Muscle layer of duodenum (tissue), 2 donors: Measurements from ENCODE around the gene TBRG1.

ENCODE experiments used
- H3K27ac ChIP-seq: one replicate; pipeline ENCODE4 v1.7.0; 2013; ENCODE audit warnings: mild to moderate bottlenecking, low read length
- H3K27me3 ChIP-seq: one replicate; pipeline ENCODE4 v1.7.0; 2013; ENCODE audit warnings: low read depth, mild to moderate bottlenecking, control low read depth, low read length
- H3K36me3 ChIP-seq, 2 donors: one replicate each; pipeline ENCODE4 v1.7.0; 2013; ENCODE audit warnings: low read length in 2 of 2, control low read depth in 1 of 2, mild to moderate bottlenecking in 1 of 2; ENCODE audit not compliant: insufficient read depth in 2 of 2, control insufficient read depth in 1 of 2
- H3K4me1 ChIP-seq, 2 donors: one replicate each; pipeline ENCODE4 v1.7.0; 2013; ENCODE audit warnings: low read length in 2 of 2, mild to moderate bottlenecking in 2 of 2, control low read depth in 1 of 2, moderate library complexity in 1 of 2; ENCODE audit not compliant: insufficient read depth in 2 of 2, control insufficient read depth in 1 of 2
- H3K4me3 ChIP-seq, 2 donors: one replicate each; pipeline ENCODE4 v1.7.0; 2013; ENCODE audit warnings: low read length in 2 of 2, low read depth in 1 of 2, mild to moderate bottlenecking in 1 of 2
- H3K9me3 ChIP-seq, 2 donors: one replicate each; pipeline ENCODE4 v1.7.0; 2013; ENCODE audit warnings: low read length in 2 of 2, control low read depth in 1 of 2, mild to moderate bottlenecking in 1 of 2; ENCODE audit not compliant: control insufficient read depth in 1 of 2
- donor health status: healthy.

The TBRG1 gene

GRCh38 chr11:124667601-124668000 is 44.9 kb downstream of the TBRG1 start:
- H3K4me3 ChIP-seq, result no peak overlapping the region
- H3K27ac ChIP-seq, result no peak overlapping the region
- H3K4me1 ChIP-seq, result peaks cover 0 to 3% of the 10 kb centered on the region in 2 donors
- H3K9me3 ChIP-seq, result no peaks in the 10 kb centered on the region
- no peaks in the 10 kb centered on the region for H3K27me3 ChIP-seq
- H3K36me3 ChIP-seq, result peaks cover 9 to 12% of the 10 kb centered on the region in 2 donors

DNA sequence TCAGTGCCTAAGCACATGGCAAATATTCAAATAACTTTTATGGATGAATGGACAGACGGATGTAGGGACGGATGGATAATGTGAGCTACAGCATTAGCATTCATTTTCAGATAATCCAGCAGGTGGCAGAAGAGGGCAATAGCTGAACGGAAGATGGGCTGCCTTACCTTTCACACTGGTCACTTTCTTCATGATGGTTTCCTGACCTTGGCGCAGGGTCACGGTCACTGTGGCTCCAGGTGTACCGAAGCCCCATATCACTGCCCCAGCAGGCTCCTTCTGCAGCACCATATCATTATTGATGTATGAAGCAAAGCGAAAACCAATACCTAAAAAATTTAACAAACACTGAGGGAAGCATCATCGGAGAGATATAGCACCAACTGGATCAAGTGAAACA is 46.5 kb downstream of the TBRG1 start:
- Histone ChIP-seq H3K4me3 (no peak overlapping the region), H3K9me3 (no peaks in the 10 kb centered on the region), H3K36me3 (peaks cover 5 to 9% of the 10 kb centered on the region in 2 donors), H3K27ac (no peak overlapping the region), H3K27me3 (no peaks in the 10 kb centered on the region), H3K4me1 (peaks cover 0 to 6% of the 10 kb centered on the region in 2 donors)

DNA sequence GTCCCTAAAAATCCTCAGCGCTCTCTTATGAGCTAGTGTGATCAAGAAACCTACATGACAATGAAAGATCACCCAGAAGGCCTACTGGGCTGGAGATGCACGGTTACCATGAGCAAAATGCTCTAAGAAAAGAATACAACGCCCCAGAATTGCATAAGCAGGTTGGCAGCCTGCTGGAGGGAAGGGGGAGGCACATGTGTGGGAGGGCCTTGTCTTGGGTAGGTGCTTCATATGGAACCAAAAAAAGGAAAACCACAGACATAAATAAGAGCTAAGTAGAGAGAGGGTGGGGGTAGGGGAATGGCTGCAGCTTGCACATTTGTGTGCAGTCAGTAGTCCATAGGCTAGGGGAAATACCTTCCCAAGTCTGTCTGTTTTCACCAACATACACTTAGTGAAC is 48.1 kb downstream of the TBRG1 start:
- Histone ChIP-seq H3K27me3 (no peaks in the 10 kb centered on the region), H3K9me3 (no peaks in the 10 kb centered on the region), H3K4me1 (peaks cover 0 to 6% of the 10 kb centered on the region in 2 donors), H3K36me3 (peaks cover 5 to 7% of the 10 kb centered on the region in 2 donors), H3K27ac (no peak overlapping the region), H3K4me3 (no peak overlapping the region)

DNA sequence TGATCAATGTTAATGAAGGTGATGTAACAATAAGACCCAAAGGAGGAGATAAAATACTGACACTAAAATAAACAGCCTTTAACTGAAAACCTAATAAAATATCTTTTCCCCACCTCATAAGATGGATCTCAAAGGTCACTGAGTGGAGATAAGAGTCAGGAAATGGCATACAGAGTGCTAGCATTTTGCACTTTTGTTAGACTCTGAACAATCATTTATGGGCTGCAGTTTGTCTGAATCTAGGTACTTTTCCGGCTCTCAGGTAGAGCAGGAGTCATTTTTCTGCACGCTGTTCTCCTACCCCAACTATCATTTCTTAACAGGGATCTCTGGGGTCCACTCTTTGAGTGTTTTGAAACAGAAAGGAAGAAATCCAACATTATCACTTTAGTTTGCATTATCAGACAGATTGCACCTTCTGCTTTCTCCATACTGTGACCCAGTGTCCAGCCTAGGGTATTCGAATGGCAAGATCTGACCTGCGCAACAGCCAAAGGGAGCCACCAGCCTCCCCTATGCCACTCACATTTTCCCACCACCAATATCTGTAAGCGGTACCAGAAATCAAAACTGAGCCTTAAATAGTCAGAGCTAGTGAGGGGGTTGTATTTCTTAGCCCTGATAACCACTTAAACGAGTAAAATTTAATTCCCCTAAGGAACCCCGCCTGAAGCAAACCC is 50.0 kb downstream of the TBRG1 start:
- Histone ChIP-seq H3K4me1 (peaks cover 0 to 6% of the 10 kb centered on the region in 2 donors), H3K27me3 (no peaks in the 10 kb centered on the region), H3K27ac (peak overlapping the region; percentile 88), H3K9me3 (no peaks in the 10 kb centered on the region), H3K36me3 (peaks cover 0 to 5% of the 10 kb centered on the region in 2 donors), H3K4me3 (peak overlapping the region; percentile 75 to 81)

DNA sequence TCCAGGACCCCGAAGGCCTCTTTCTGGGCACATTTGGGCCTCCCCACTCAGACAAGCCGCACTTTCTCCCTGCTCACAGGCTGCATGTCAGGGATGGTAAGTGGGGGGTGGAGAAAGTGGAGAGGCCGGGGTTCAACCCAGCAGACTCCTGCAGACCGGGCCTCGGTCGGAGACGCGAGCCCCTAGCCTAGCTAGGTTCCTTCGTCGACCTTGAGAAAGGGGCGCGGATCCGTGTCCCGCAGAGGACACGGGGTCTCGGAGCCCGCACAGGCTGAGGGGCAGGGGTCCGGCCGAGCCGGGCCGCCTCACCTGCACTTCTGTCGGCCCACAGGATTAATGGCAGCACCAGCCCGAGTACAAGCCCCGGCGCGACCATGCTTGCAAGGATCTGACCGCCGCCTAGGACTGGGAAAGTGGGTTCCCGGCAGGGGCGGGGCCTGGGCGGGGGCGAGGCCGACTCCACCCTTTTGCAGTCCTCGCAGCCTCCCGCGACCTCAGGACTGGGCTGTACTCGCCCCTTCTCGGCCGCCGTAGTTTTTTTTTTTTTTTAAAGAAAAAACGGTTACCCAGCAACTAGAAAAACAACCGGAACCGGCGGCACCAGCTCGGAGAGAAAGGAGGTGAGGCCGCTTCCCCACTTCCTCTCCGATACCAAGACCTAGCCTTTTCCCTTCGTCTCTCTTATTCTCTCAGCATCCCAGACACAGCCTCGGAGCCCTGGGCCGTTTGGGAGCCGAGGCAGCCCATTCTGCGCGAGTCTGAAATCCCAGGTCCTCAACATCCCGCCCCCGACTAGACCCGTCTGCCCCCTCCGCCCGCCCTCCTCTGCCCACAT is 50.9 kb downstream of the TBRG1 start, which contains the start of the genes SIAE and SPA17:
SIAE (minus strand) TSS at position 407 of the 835 bp plus-strand sequence; CDS start at position 376, 31 bp downstream.
SPA17 (plus strand) TSS at position 572 of the 835 bp plus-strand sequence. CDS start 1,361 bp downstream, outside the sequence.
- Histone ChIP-seq H3K4me1 (peaks cover 0 to 6% of the 10 kb centered on the region in 2 donors), H3K4me3 (peak within 1 kb of the TSS; percentile 75 to 81), H3K27ac (peak within 1 kb of the TSS; percentile 88), H3K36me3 (no peaks in the 10 kb centered on the region), H3K9me3 (no peaks in the 10 kb centered on the region), H3K27me3 (no peaks in the 10 kb centered on the region)

- Histone ChIP-seq H3K27me3 (no peaks in the 10 kb centered on the region), H3K9me3 (no peaks in the 10 kb centered on the region), H3K27ac (no peak overlapping the region), H3K4me3 (peak overlapping the region; percentile 75 to 81), H3K4me1 (peaks cover 0 to 6% of the 10 kb centered on the region in 2 donors), H3K36me3 (no peaks in the 10 kb centered on the region)
Observed at GRCh38 chr11:124674168-124674517, 51.5 kb downstream of the TBRG1 start.

GRCh38 chr11:124674571-124674970 is 51.9 kb downstream of the TBRG1 start:
- Histone ChIP-seq H3K4me3 (peak overlapping the region; percentile 75 to 81), H3K9me3 (no peaks in the 10 kb centered on the region), H3K27ac (no peak overlapping the region), H3K4me1 (peaks cover 0 to 6% of the 10 kb centered on the region in 2 donors), H3K36me3 (no peaks in the 10 kb centered on the region), H3K27me3 (no peaks in the 10 kb centered on the region)

GRCh38 chr11:124676386-124676785 is 53.7 kb downstream of the TBRG1 start:
- no peak overlapping the region for H3K4me3 ChIP-seq
- peaks cover 0 to 6% of the 10 kb centered on the region in 2 donors for H3K4me1 ChIP-seq
- no peaks in the 10 kb centered on the region for H3K9me3 ChIP-seq
- H3K27ac ChIP-seq, result peak overlapping the region; percentile 32
- H3K36me3 ChIP-seq, result no peaks in the 10 kb centered on the region
- H3K27me3 ChIP-seq, result no peaks in the 10 kb centered on the region

DNA sequence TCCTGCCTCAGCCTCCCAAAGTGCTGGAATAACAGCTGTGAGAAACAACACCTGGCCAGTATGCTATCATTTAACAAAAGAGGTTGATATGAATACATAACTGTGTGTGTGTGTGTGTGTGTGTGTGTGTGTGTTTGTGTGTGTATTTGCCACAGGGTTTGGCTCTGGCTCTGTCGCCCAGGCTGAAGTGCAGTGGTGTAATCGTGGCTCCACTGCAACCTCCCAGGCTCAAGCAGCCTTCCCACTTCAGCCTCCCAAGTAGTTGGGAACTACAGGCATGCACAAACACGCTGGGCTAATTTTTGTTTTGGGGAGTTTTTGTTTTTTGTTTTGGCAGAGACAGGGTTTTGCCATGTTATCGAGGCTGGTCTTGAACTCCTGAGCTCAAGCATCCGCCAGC is 55.8 kb downstream of the TBRG1 start:
- peaks cover 0 to 5% of the 10 kb centered on the region in 2 donors for H3K9me3 ChIP-seq
- no peak overlapping the region for H3K4me3 ChIP-seq
- peaks cover 0 to 10% of the 10 kb centered on the region in 2 donors for H3K36me3 ChIP-seq
- H3K27me3 ChIP-seq, result no peaks in the 10 kb centered on the region
- H3K4me1 ChIP-seq, result no peaks in the 10 kb centered on the region
- H3K27ac ChIP-seq, result no peak overlapping the region

- Histone ChIP-seq H3K4me3 (no peak overlapping the region), H3K4me1 (no peaks in the 10 kb centered on the region), H3K27me3 (no peaks in the 10 kb centered on the region), H3K27ac (no peak overlapping the region), H3K9me3 (peaks cover 0 to 5% of the 10 kb centered on the region in 2 donors), H3K36me3 (peaks cover 0 to 10% of the 10 kb centered on the region in 2 donors)
Observed at GRCh38 chr11:124681421-124681820, 58.8 kb downstream of the TBRG1 start.

- peaks cover 0 to 10% of the 10 kb centered on the region in 2 donors for H3K36me3 ChIP-seq
- peaks cover 0 to 5% of the 10 kb centered on the region in 2 donors for H3K9me3 ChIP-seq
- H3K4me1 ChIP-seq, result no peaks in the 10 kb centered on the region
- H3K27ac ChIP-seq, result no peak overlapping the region
- H3K27me3 ChIP-seq, result no peaks in the 10 kb centered on the region
- no peak overlapping the region for H3K4me3 ChIP-seq
Observed at GRCh38 chr11:124682443-124682842, 59.8 kb downstream of the TBRG1 start.
